CD4-positive, alpha-beta T cell (primary cell): ENCODE data around the gene EIF2D. TPM values are rescaled to one million over a fixed set of nuclear protein-coding genes. Genes with fewer than 3 reads are reported as not detected.

Experiments used
- ATAC-seq: fragments of 200-7000 bp; cut with Tn5 transposase; one replicate; pipeline ENCODE4 v1.10.0; 2022; ENCODE audit warnings: mild to moderate bottlenecking; ENCODE audit not compliant: poor library complexity
- CTCF ChIA-PET: fragments of 350-600 bp; sonication (Branson Sonifier 250); formaldehyde crosslinking; loops from one replicate; lab custom pipeline; 2021; ENCODE audit warnings: antibody characterized with exemption, inconsistent platforms; lab: Charles Lee
- POLR2A ChIA-PET: fragments of 350-600 bp; sonication (Branson Sonifier 250); formaldehyde crosslinking; loops from one replicate; lab custom pipeline; 2021; ENCODE audit warnings: antibody characterized with exemption, inconsistent platforms; lab: Charles Lee
- DNase-seq, 14 experiments: peaks; one replicate each; pipeline ENCODE4 v3.0.0-alpha.2; 2013 to 2020; ENCODE audit warnings: mixed read lengths in 2 of 14
- H3K27ac ChIP-seq, 2 donors: one replicate each; pipeline versions ENCODE4 v1.5.1 to v1.7.0; 2013; ENCODE audit warnings: low read length in 2 of 2, low read depth in 1 of 2, mild to moderate bottlenecking in 1 of 2
- H3K27me3 ChIP-seq, 2 experiments: 1 replicate in 1 of 2; 2 replicates in 1 of 2; pipeline versions ENCODE4 v1.6.1 to v1.7.0; 2013; ENCODE audit warnings: low read length in 2 of 2, control low read depth in 1 of 2, mild to moderate bottlenecking in 1 of 2, moderate library complexity in 1 of 2; ENCODE audit not compliant: insufficient read depth in 2 of 2, control insufficient read depth in 1 of 2
- H3K36me3 ChIP-seq: one replicate; pipeline ENCODE4 v1.6.1; 2013; ENCODE audit warnings: low read length, control low read depth; ENCODE audit not compliant: insufficient read depth
- H3K4me1 ChIP-seq: one replicate; pipeline ENCODE4 v1.6.1; 2013; ENCODE audit warnings: low read length, control low read depth; ENCODE audit not compliant: insufficient read depth
- H3K4me3 ChIP-seq: one replicate; pipeline ENCODE4 v1.5.1; 2013; ENCODE audit warnings: mild to moderate bottlenecking, low read length, moderate library complexity
- H3K9me3 ChIP-seq, 2 experiments: 1 replicate in 1 of 2; 2 replicates in 1 of 2; pipeline versions ENCODE4 v1.6.1 to v1.7.0; 2013; ENCODE audit warnings: low read length in 2 of 2, mild to moderate bottlenecking in 2 of 2, control low read depth in 1 of 2, moderate library complexity in 1 of 2; ENCODE audit not compliant: control insufficient read depth in 1 of 2, insufficient read depth in 1 of 2
- H3K27ac Mint-ChIP-seq: one replicate; pipeline ENCODE4 v1.8.0; 2020; ENCODE audit warnings: mixed read lengths
- H3K27me3 Mint-ChIP-seq: one replicate; pipeline ENCODE4 v1.8.0; 2021; ENCODE audit warnings: mixed read lengths
- H3K36me3 Mint-ChIP-seq: one replicate; pipeline ENCODE4 v1.8.0; 2021; ENCODE audit warnings: low read depth, mixed read lengths
- H3K4me1 Mint-ChIP-seq: one replicate; pipeline ENCODE4 v1.8.0; 2021; ENCODE audit warnings: low read depth, mixed read lengths
- H3K4me3 Mint-ChIP-seq: one replicate; pipeline ENCODE4 v1.8.0; 2020; ENCODE audit warnings: mild to moderate bottlenecking, mixed read lengths
- H3K9me3 Mint-ChIP-seq: one replicate; pipeline ENCODE4 v1.8.0; 2020; ENCODE audit warnings: mixed read lengths
- intact Hi-C, 2 experiments: fragments of 100-400 bp; cut with DNase I in 1 of 2; cut with micrococcal nuclease in 1 of 2; formaldehyde crosslinking; loops; one replicate each; pipeline versions ENCODE4 v1.15.1 to v1.9.0; 2023 to 2025; cut with DNase I, micrococcal nuclease
- total RNA-seq, 174 experiments: library from RNA in 2 of 174; stranded (reverse) in 2 of 174; gene quantifications; one replicate each; pipeline ENCODE4 v1.2.3 and lab custom pipeline; 2021 to 2026
- TF ChIP-seq, protein P1 (sequence below): fragments of 200-600 bp; IDR thresholded peaks from one replicate; pipeline ENCODE4 v1.8.0; 2022; ENCODE audit warnings: antibody characterized with exemption, mild to moderate bottlenecking

The EIF2D gene
- total RNA-seq, 2 experiments from 2014 or later = 48.9 to 51.6 TPM

- Mint-ChIP-seq H3K27me3 (peaks cover 24% of the 10 kb centered on the region), H3K27ac (no peak overlapping the region), H3K36me3 (no peaks in the 10 kb centered on the region), H3K4me3 (no peak overlapping the region), H3K9me3 (no peaks in the 10 kb centered on the region), H3K4me1 (no peaks in the 10 kb centered on the region)
- intact Hi-C loops = no loop called here
- DNase-seq (no peak), ATAC-seq (no peak)
- TF ChIP-seq, protein P1, sequence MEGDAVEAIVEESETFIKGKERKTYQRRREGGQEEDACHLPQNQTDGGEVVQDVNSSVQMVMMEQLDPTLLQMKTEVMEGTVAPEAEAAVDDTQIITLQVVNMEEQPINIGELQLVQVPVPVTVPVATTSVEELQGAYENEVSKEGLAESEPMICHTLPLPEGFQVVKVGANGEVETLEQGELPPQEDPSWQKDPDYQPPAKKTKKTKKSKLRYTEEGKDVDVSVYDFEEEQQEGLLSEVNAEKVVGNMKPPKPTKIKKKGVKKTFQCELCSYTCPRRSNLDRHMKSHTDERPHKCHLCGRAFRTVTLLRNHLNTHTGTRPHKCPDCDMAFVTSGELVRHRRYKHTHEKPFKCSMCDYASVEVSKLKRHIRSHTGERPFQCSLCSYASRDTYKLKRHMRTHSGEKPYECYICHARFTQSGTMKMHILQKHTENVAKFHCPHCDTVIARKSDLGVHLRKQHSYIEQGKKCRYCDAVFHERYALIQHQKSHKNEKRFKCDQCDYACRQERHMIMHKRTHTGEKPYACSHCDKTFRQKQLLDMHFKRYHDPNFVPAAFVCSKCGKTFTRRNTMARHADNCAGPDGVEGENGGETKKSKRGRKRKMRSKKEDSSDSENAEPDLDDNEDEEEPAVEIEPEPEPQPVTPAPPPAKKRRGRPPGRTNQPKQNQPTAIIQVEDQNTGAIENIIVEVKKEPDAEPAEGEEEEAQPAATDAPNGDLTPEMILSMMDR = no peak
- Histone ChIP-seq H3K4me1 (peaks cover 6% of the 10 kb centered on the region), H3K27me3 (peaks cover 8 to 18% of the 10 kb centered on the region in 2 experiments), H3K36me3 (no peaks in the 10 kb centered on the region), H3K4me3 (no peak overlapping the region), H3K9me3 (no peaks in the 10 kb centered on the region), H3K27ac (no peak overlapping the region)
- CTCF ChIA-PET = no interaction called here
- POLR2A ChIA-PET = no interaction called here
Observed at GRCh38 chr1:206654828-206655227, 42.6 kb upstream of the EIF2D start.

DNA sequence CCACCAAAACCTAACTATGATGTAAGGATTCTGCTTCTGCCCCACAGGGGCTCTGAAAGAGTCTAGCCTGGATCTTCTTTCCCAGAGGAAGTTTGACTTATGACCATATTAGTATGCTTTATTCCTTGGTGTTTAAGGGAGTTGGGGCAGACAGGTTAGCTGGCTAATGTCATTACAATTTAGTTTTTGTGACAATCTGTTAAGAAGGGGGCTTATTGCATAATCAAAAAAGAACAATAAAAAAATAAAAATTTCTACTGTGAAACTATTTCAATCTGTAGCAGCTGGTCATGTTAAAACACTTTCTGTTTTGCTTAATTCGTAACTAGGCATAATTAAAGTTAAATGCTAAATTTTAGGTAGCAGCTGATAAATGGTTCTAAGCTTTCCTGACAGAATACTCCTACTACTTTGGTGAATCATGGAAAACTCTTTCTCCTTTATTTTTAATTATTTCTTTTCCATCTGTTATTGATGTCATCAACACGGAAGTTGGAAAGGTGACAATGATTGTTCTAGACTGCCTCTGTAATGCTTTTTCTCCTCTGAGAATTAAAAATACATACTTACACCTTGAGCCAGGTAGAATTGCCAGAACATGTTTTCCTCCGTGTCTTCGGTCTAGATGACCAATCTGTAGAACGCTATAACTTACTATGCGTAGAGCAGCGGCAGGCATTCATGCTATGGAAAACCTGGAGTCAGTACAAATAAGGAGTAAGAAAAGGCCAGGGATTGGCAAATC lies 41.6 kb upstream of the EIF2D start:
- ChIA-PET CTCF (interaction anchor here (1.1 kb wide), 1 partner anchor 18 kb away, joined by 3 read pairs; the partner anchor contains the start of gene DYRK3), POLR2A (no interaction called here)
- intact Hi-C loops = no loop called here
- ATAC-seq = no peak
- H3K4me3 Mint-ChIP-seq = no peak overlapping the region
- no peaks in the 10 kb centered on the region for H3K9me3 ChIP-seq
- no peaks in the 10 kb centered on the region for H3K36me3 Mint-ChIP-seq
- no peak overlapping the region for H3K27ac ChIP-seq
- peaks cover 21% of the 10 kb centered on the region for H3K27me3 Mint-ChIP-seq
- TF ChIP-seq, protein P1 = no peak
- peaks cover 7 to 15% of the 10 kb centered on the region in 2 experiments for H3K27me3 ChIP-seq
- no peak overlapping the region for H3K4me3 ChIP-seq
- no peak for DNase-seq
- peaks cover 6% of the 10 kb centered on the region for H3K4me1 ChIP-seq
- no peak overlapping the region for H3K27ac Mint-ChIP-seq
- no peaks in the 10 kb centered on the region for H3K9me3 Mint-ChIP-seq
- H3K4me1 Mint-ChIP-seq = no peaks in the 10 kb centered on the region
- no peaks in the 10 kb centered on the region for H3K36me3 ChIP-seq

- ChIA-PET POLR2A (no interaction called here), CTCF (no interaction called here)
- Histone ChIP-seq H3K4me1 (no peaks in the 10 kb centered on the region), H3K36me3 (no peaks in the 10 kb centered on the region), H3K27me3 (no peaks in the 10 kb centered on the region), H3K9me3 (no peaks in the 10 kb centered on the region), H3K4me3 (no peak overlapping the region), H3K27ac (no peak overlapping the region)
- H3K4me3 Mint-ChIP-seq = no peak overlapping the region
- ATAC-seq = no peak
- intact Hi-C loops = no loop called here
- no peak for DNase-seq
- H3K4me1 Mint-ChIP-seq = no peaks in the 10 kb centered on the region
- H3K9me3 Mint-ChIP-seq = no peaks in the 10 kb centered on the region
- H3K27me3 Mint-ChIP-seq = peaks cover 5% of the 10 kb centered on the region
- TF ChIP-seq, protein P1 = no peak
- H3K27ac Mint-ChIP-seq = no peak overlapping the region
- H3K36me3 Mint-ChIP-seq = no peaks in the 10 kb centered on the region
Observed at GRCh38 chr1:206651958-206652890, 40.0 kb upstream of the EIF2D start.
